ENCODE data around the gene PLEK. TPM values are rescaled to one million over a fixed set of nuclear protein-coding genes. Genes with fewer than 3 reads are reported as not detected.

Gene PLEK
- total RNA-seq, 6 experiments from 2014 or later, result not detected

DNA sequence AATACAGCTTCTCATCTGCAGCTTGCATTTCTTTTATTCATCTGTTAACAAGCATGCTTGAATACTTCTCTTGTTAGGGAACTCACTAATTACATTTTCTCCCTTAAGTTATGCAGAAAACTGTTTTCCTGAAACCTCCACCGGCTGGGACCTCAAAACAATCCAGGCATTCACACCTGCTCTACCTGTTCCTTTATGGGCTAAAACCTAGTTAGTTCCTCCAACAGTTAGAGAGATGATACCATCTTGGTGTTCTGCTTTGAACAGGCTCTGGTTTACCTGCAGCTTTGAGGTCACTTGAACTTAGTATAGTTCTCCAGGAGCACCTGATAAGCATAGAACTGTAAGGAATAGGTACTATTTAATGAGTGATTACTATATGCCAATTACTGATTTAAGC lies 6.1 kb downstream of the PLEK start:
- Mint-ChIP-seq H3K27me3 (ENCODE audit: insufficient read depth) (peaks cover 22% of the 10 kb centered on the region; the same call in 1 of the 2 replicates), H3K9me3 (no peaks in the 10 kb centered on the region), H3K4me3 (no peak overlapping the region), H3K4me1 (ENCODE audit: low read depth) (peaks cover 16% of the 10 kb centered on the region), H3K36me3 (ENCODE audit: low read depth) (no peaks in the 10 kb centered on the region), H3K27ac (no peak overlapping the region)
- no peak for DNase-seq
- TF ChIP-seq, protein P1, sequence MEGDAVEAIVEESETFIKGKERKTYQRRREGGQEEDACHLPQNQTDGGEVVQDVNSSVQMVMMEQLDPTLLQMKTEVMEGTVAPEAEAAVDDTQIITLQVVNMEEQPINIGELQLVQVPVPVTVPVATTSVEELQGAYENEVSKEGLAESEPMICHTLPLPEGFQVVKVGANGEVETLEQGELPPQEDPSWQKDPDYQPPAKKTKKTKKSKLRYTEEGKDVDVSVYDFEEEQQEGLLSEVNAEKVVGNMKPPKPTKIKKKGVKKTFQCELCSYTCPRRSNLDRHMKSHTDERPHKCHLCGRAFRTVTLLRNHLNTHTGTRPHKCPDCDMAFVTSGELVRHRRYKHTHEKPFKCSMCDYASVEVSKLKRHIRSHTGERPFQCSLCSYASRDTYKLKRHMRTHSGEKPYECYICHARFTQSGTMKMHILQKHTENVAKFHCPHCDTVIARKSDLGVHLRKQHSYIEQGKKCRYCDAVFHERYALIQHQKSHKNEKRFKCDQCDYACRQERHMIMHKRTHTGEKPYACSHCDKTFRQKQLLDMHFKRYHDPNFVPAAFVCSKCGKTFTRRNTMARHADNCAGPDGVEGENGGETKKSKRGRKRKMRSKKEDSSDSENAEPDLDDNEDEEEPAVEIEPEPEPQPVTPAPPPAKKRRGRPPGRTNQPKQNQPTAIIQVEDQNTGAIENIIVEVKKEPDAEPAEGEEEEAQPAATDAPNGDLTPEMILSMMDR (IDR thresholded peaks at IDR 0.05), result no peak

DNA sequence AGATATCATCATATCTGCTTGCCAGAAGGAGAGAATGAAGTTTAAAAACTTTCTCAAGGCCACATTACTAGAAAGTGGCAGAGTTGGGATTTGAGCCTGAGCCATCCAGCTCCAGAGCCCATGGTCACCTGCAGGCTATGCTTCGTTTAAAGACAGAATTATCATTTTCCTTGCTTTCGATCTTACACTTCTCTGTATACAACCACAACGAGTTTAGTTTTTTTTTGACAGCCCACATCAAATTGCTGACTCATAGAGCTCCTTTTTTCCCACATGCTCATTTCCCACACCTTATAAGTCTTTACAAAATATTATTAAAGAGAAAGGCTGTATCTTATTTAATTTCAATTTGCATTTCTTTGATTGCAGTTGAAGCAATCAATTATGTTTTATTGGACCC lies 6.5 kb downstream of the PLEK start:
- peaks cover 20% of the 10 kb centered on the region; the same call in 1 of the 2 replicates for H3K27me3 Mint-ChIP-seq (ENCODE audit: insufficient read depth)
- H3K27ac Mint-ChIP-seq, result no peak overlapping the region
- H3K4me3 Mint-ChIP-seq, result no peak overlapping the region
- no peak for DNase-seq
- TF ChIP-seq, protein P1 (IDR thresholded peaks at IDR 0.05), result no peak
- H3K4me1 Mint-ChIP-seq (ENCODE audit: low read depth), result peaks cover 16% of the 10 kb centered on the region
- no peaks in the 10 kb centered on the region for H3K36me3 Mint-ChIP-seq (ENCODE audit: low read depth)
- H3K9me3 Mint-ChIP-seq, result no peaks in the 10 kb centered on the region

DNA sequence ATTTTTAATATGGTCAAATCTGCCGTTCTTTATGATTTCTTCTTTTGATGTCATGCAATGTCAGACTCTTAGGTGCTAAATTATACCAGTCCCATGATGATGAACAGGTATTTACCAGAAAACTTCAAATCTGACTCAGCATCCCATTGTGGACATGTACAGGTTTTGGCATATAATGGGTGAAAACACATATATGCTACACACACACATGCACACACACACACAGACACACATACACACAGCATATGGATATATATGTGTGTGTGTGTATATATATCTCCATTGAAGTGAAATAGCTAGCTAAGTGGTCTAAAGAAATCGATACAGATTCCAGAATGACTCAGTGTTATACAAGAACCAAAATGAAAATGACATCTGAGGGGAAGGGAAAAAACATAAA lies 7.4 kb downstream of the PLEK start:
- TF ChIP-seq, protein P1 (IDR thresholded peaks at IDR 0.05), result no peak
- DNase-seq, result no peak
- H3K27ac Mint-ChIP-seq, result no peak overlapping the region
- H3K27me3 Mint-ChIP-seq (ENCODE audit: insufficient read depth), result peaks cover 20% of the 10 kb centered on the region; the same call in 1 of the 2 replicates
- H3K36me3 Mint-ChIP-seq (ENCODE audit: low read depth), result no peaks in the 10 kb centered on the region
- no peak overlapping the region for H3K4me3 Mint-ChIP-seq
- peaks cover 16% of the 10 kb centered on the region for H3K4me1 Mint-ChIP-seq (ENCODE audit: low read depth)
- no peaks in the 10 kb centered on the region for H3K9me3 Mint-ChIP-seq

DNA sequence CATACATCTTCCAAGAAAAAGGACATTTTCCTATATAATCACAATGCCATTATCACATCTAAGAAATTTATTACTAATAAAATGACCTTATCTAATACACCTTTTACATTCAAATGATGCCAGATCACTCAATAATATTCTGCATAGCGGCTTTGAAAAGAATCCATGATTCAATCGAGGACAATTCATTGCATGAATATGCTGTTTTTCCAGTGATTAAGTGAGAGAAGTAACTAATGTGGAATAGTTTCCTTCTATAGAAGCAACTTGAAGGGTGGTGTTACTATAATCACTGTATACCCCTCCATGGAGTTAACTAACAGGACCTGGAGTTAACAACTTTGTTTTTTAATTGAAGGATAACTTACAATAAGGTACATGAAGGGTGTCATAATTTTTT lies 9.1 kb downstream of the PLEK start:
- H3K4me1 Mint-ChIP-seq (ENCODE audit: low read depth), result peaks cover under 1% of the 10 kb centered on the region
- TF ChIP-seq, protein P1 (IDR thresholded peaks at IDR 0.05), result no peak
- H3K27ac Mint-ChIP-seq, result no peak overlapping the region
- no peak for DNase-seq
- no peaks in the 10 kb centered on the region for H3K36me3 Mint-ChIP-seq (ENCODE audit: low read depth)
- H3K4me3 Mint-ChIP-seq, result no peak overlapping the region
- H3K9me3 Mint-ChIP-seq, result no peaks in the 10 kb centered on the region
- H3K27me3 Mint-ChIP-seq (ENCODE audit: insufficient read depth), result peaks cover 26% of the 10 kb centered on the region; the same call in 1 of the 2 replicates

DNA sequence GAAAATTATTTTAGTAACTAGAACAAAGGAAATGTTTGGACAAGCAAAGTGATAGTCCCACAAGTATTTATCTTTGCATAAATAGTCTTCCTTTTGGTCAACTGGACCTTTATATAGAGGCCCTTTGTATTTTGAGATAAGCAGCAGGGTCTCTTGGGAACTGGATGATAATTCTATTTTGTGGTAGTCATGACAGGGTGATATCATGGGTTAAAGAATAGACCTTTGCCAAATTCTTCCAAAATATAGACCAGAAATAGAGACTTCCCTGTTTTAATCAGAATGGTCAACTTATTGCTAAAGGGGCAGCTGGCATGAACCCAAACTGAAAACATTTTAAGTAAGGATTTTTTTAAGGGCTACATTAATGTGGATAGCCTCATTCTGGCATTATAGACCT lies 10.5 kb downstream of the PLEK start:
- no peak overlapping the region for H3K27ac Mint-ChIP-seq
- no peak for DNase-seq
- no peaks in the 10 kb centered on the region for H3K9me3 Mint-ChIP-seq
- H3K36me3 Mint-ChIP-seq (ENCODE audit: low read depth), result no peaks in the 10 kb centered on the region
- no peaks in the 10 kb centered on the region for H3K4me1 Mint-ChIP-seq (ENCODE audit: low read depth)
- no peak overlapping the region for H3K4me3 Mint-ChIP-seq
- H3K27me3 Mint-ChIP-seq (ENCODE audit: insufficient read depth), result peaks cover 32% of the 10 kb centered on the region
- TF ChIP-seq, protein P1 (IDR thresholded peaks at IDR 0.05), result no peak
